Measurements from ENCODE around the gene ICAM4.

ICAM4 gene

GRCh38 chr19:10254244-10254643, 32.5 kb upstream of the ICAM4 start:
- H3K9me3 ChIP-seq (ENCODE audit: control insufficient read depth, low read length) = no peaks in the 10 kb centered on the region
- peaks cover 29% of the 10 kb centered on the region for H3K36me3 ChIP-seq (ENCODE audit: control insufficient read depth, insufficient read depth, low read length)
- H3K4me3 ChIP-seq (ENCODE audit: insufficient read depth, low read depth, low read length, poor library complexity, severe bottlenecking) = no peak overlapping the region
- peaks cover 13% of the 10 kb centered on the region for H3K4me1 ChIP-seq (ENCODE audit: control insufficient read depth, insufficient read depth, low read length, poor library complexity, severe bottlenecking)
- no peak for DNase-seq
- H3K27me3 ChIP-seq (replicated peaks; ENCODE audit: control insufficient read depth, insufficient read depth, low read length, poor library complexity, severe bottlenecking) = no peaks in the 10 kb centered on the region
- no peak overlapping the region for H3K27ac ChIP-seq (ENCODE audit: insufficient read depth, low read length, poor library complexity, severe bottlenecking)

GRCh38 chr19:10255358-10255757, 31.4 kb upstream of the ICAM4 start:
- Histone ChIP-seq H3K27ac (ENCODE audit: insufficient read depth, low read length, poor library complexity, severe bottlenecking) (no peak overlapping the region), H3K4me1 (ENCODE audit: control insufficient read depth, insufficient read depth, low read length, poor library complexity, severe bottlenecking) (peaks cover 16% of the 10 kb centered on the region), H3K36me3 (ENCODE audit: control insufficient read depth, insufficient read depth, low read length) (peaks cover 29% of the 10 kb centered on the region), H3K9me3 (ENCODE audit: control insufficient read depth, low read length) (no peaks in the 10 kb centered on the region), H3K4me3 (ENCODE audit: insufficient read depth, low read depth, low read length, poor library complexity, severe bottlenecking) (no peak overlapping the region), H3K27me3 (replicated peaks; ENCODE audit: control insufficient read depth, insufficient read depth, low read length, poor library complexity, severe bottlenecking) (no peaks in the 10 kb centered on the region)
- no peak for DNase-seq

GRCh38 chr19:10256551-10256950, 30.2 kb upstream of the ICAM4 start:
- Histone ChIP-seq H3K4me3 (ENCODE audit: insufficient read depth, low read depth, low read length, poor library complexity, severe bottlenecking) (no peak overlapping the region), H3K36me3 (ENCODE audit: control insufficient read depth, insufficient read depth, low read length) (peaks cover 29% of the 10 kb centered on the region), H3K27ac (ENCODE audit: insufficient read depth, low read length, poor library complexity, severe bottlenecking) (no peak overlapping the region), H3K27me3 (replicated peaks; ENCODE audit: control insufficient read depth, insufficient read depth, low read length, poor library complexity, severe bottlenecking) (no peaks in the 10 kb centered on the region), H3K4me1 (ENCODE audit: control insufficient read depth, insufficient read depth, low read length, poor library complexity, severe bottlenecking) (peaks cover 16% of the 10 kb centered on the region), H3K9me3 (ENCODE audit: control insufficient read depth, low read length) (no peaks in the 10 kb centered on the region)
- DNase-seq = no peak

DNA sequence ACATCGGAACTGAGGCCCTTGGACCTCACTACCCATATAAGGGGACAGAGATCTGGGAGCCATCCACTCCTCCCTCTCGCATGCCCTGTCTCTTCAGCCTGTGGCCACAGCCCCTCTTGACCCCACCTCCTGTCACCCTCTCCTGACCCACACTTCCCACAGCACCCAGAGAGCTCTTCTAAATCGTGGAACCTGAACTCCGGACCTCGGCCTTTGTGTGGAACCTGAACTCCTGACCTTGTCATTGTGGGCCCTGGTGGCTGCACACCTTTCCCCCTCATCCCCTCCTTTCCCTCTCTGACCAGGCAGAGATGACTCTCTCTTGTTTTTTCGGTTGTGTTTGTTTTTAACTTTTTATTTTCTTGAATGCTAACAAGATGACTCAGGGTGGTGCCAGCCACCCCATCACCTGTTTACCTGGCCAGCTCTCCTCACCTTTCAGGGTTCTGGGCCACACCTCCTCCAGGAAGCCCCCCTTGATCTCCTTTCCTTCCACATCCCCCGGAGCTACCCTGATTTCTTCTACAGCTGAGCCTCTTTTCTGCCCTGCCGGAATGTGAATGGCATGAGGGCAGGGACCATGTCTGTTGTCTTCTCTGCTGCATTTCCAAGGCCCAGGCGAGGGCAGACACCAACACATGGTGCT, 29.7 kb upstream of the ICAM4 start:
- no peak overlapping the region for H3K27ac ChIP-seq (ENCODE audit: insufficient read depth, low read length, poor library complexity, severe bottlenecking)
- H3K27me3 ChIP-seq (replicated peaks; ENCODE audit: control insufficient read depth, insufficient read depth, low read length, poor library complexity, severe bottlenecking) = no peaks in the 10 kb centered on the region
- peaks cover 16% of the 10 kb centered on the region for H3K4me1 ChIP-seq (ENCODE audit: control insufficient read depth, insufficient read depth, low read length, poor library complexity, severe bottlenecking)
- peaks cover 29% of the 10 kb centered on the region for H3K36me3 ChIP-seq (ENCODE audit: control insufficient read depth, insufficient read depth, low read length)
- no peaks in the 10 kb centered on the region for H3K9me3 ChIP-seq (ENCODE audit: control insufficient read depth, low read length)
- no peak overlapping the region for H3K4me3 ChIP-seq (ENCODE audit: insufficient read depth, low read depth, low read length, poor library complexity, severe bottlenecking)
- DNase-seq = no peak

- H3K4me3 ChIP-seq (ENCODE audit: insufficient read depth, low read depth, low read length, poor library complexity, severe bottlenecking) = no peak overlapping the region
- peaks cover 8% of the 10 kb centered on the region for H3K4me1 ChIP-seq (ENCODE audit: control insufficient read depth, insufficient read depth, low read length, poor library complexity, severe bottlenecking)
- no peaks in the 10 kb centered on the region for H3K27me3 ChIP-seq (replicated peaks; ENCODE audit: control insufficient read depth, insufficient read depth, low read length, poor library complexity, severe bottlenecking)
- no peak overlapping the region for H3K27ac ChIP-seq (ENCODE audit: insufficient read depth, low read length, poor library complexity, severe bottlenecking)
- peaks cover 29% of the 10 kb centered on the region for H3K36me3 ChIP-seq (ENCODE audit: control insufficient read depth, insufficient read depth, low read length)
- no peak for DNase-seq
- no peaks in the 10 kb centered on the region for H3K9me3 ChIP-seq (ENCODE audit: control insufficient read depth, low read length)
Measured at GRCh38 chr19:10258080-10258710, 28.6 kb upstream of the ICAM4 start.

GRCh38 chr19:10259162-10259905, 27.4 kb upstream of the ICAM4 start:
- no peak overlapping the region for H3K4me3 ChIP-seq (ENCODE audit: insufficient read depth, low read depth, low read length, poor library complexity, severe bottlenecking)
- peaks cover 29% of the 10 kb centered on the region for H3K36me3 ChIP-seq (ENCODE audit: control insufficient read depth, insufficient read depth, low read length)
- H3K27ac ChIP-seq (ENCODE audit: insufficient read depth, low read length, poor library complexity, severe bottlenecking) = no peak overlapping the region
- H3K9me3 ChIP-seq (ENCODE audit: control insufficient read depth, low read length) = no peaks in the 10 kb centered on the region
- no peaks in the 10 kb centered on the region for H3K27me3 ChIP-seq (replicated peaks; ENCODE audit: control insufficient read depth, insufficient read depth, low read length, poor library complexity, severe bottlenecking)
- DNase-seq = peak; percentile 75 to 83 (median 75)
- H3K4me1 ChIP-seq (ENCODE audit: control insufficient read depth, insufficient read depth, low read length, poor library complexity, severe bottlenecking) = peaks cover 8% of the 10 kb centered on the region

GRCh38 chr19:10260141-10260584, 26.6 kb upstream of the ICAM4 start:
- H3K4me3 ChIP-seq (ENCODE audit: insufficient read depth, low read depth, low read length, poor library complexity, severe bottlenecking) = no peak overlapping the region
- H3K27me3 ChIP-seq (replicated peaks; ENCODE audit: control insufficient read depth, insufficient read depth, low read length, poor library complexity, severe bottlenecking) = no peaks in the 10 kb centered on the region
- peaks cover 8% of the 10 kb centered on the region for H3K4me1 ChIP-seq (ENCODE audit: control insufficient read depth, insufficient read depth, low read length, poor library complexity, severe bottlenecking)
- H3K9me3 ChIP-seq (ENCODE audit: control insufficient read depth, low read length) = no peaks in the 10 kb centered on the region
- DNase-seq = no peak
- H3K27ac ChIP-seq (ENCODE audit: insufficient read depth, low read length, poor library complexity, severe bottlenecking) = no peak overlapping the region
- H3K36me3 ChIP-seq (ENCODE audit: control insufficient read depth, insufficient read depth, low read length) = peaks cover 22% of the 10 kb centered on the region

- H3K36me3 ChIP-seq (ENCODE audit: control insufficient read depth, insufficient read depth, low read length) = peaks cover 11% of the 10 kb centered on the region
- H3K4me1 ChIP-seq (ENCODE audit: control insufficient read depth, insufficient read depth, low read length, poor library complexity, severe bottlenecking) = peaks cover 8% of the 10 kb centered on the region
- H3K9me3 ChIP-seq (ENCODE audit: control insufficient read depth, low read length) = no peaks in the 10 kb centered on the region
- no peak for DNase-seq
- no peaks in the 10 kb centered on the region for H3K27me3 ChIP-seq (replicated peaks; ENCODE audit: control insufficient read depth, insufficient read depth, low read length, poor library complexity, severe bottlenecking)
- H3K27ac ChIP-seq (ENCODE audit: insufficient read depth, low read length, poor library complexity, severe bottlenecking) = no peak overlapping the region
- H3K4me3 ChIP-seq (ENCODE audit: insufficient read depth, low read depth, low read length, poor library complexity, severe bottlenecking) = no peak overlapping the region
Measured at GRCh38 chr19:10262771-10263170, 24.0 kb upstream of the ICAM4 start.

DNA sequence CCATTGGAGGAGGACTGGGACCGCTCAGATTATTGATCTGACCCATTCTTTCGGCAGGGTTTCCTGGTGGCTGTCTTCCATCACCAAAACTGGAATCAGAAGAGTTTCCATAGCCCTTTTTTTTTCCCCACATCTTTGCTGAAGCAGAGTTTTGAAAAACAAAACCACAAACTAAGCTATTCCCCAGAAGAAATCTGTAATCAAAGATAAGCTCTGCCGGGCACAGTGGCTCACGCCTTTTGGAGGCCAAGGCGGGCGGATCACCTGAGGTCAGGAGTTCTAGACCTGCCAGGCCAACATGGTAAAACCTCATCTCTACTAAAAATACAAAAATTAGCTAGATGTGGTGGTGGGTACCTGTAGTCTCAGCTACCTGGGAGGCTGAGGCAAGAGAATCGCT, 20.0 kb upstream of the ICAM4 start:
- no peaks in the 10 kb centered on the region for H3K27me3 ChIP-seq (replicated peaks; ENCODE audit: control insufficient read depth, insufficient read depth, low read length, poor library complexity, severe bottlenecking)
- no peaks in the 10 kb centered on the region for H3K9me3 ChIP-seq (ENCODE audit: control insufficient read depth, low read length)
- no peak overlapping the region for H3K4me3 ChIP-seq (ENCODE audit: insufficient read depth, low read depth, low read length, poor library complexity, severe bottlenecking)
- H3K4me1 ChIP-seq (ENCODE audit: control insufficient read depth, insufficient read depth, low read length, poor library complexity, severe bottlenecking) = peaks cover 19% of the 10 kb centered on the region
- H3K36me3 ChIP-seq (ENCODE audit: control insufficient read depth, insufficient read depth, low read length) = no peaks in the 10 kb centered on the region
- H3K27ac ChIP-seq (ENCODE audit: insufficient read depth, low read length, poor library complexity, severe bottlenecking) = no peak overlapping the region
- no peak for DNase-seq

DNA sequence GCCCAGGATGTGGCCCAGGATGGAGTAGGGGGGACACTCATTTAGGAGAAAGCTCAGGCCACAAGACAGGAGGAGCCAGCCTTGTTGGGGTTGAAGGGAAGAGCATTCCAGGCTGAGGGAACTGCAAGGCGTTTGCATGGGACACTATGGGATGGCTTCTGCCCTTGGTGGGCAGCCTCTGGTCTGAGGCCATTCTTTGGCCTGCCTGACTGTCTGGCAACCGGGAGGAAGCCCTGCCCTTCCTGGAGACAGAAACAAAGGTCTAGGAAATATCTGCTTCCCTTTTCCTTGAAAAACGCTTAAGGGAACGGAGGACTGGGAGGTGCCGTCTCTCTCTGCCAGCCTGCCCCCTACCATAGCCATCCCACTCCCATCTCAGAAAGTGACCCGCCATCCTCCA, 18.7 kb upstream of the ICAM4 start:
- no peak overlapping the region for H3K4me3 ChIP-seq (ENCODE audit: insufficient read depth, low read depth, low read length, poor library complexity, severe bottlenecking)
- peaks cover 19% of the 10 kb centered on the region for H3K4me1 ChIP-seq (ENCODE audit: control insufficient read depth, insufficient read depth, low read length, poor library complexity, severe bottlenecking)

More for the DNA sequence above, 18.7 kb upstream of the ICAM4 start:
- H3K9me3 ChIP-seq (ENCODE audit: control insufficient read depth, low read length) = no peaks in the 10 kb centered on the region
- no peak for DNase-seq
- H3K27me3 ChIP-seq (replicated peaks; ENCODE audit: control insufficient read depth, insufficient read depth, low read length, poor library complexity, severe bottlenecking) = no peaks in the 10 kb centered on the region
- H3K36me3 ChIP-seq (ENCODE audit: control insufficient read depth, insufficient read depth, low read length) = no peaks in the 10 kb centered on the region
- no peak overlapping the region for H3K27ac ChIP-seq (ENCODE audit: insufficient read depth, low read length, poor library complexity, severe bottlenecking)
